AG04449 (cell line): ENCODE data around the gene CYP11A1.
A peak's percentile ranks its signal among the peaks of the same experiment; 100 is the strongest.

Experiments
- CTCF ChIA-PET: fragments of 350-600 bp; formaldehyde crosslinking; extraction: SDS; loops from one replicate; lab custom pipeline; 2021; ENCODE audit warnings: antibody characterized with exemption; lab: Yijun Ruan, JAX
- POLR2A ChIA-PET: fragments of 400-600, 350-600 bp; formaldehyde crosslinking; extraction: SDS; loops from one replicate; lab custom pipeline; 2020; ENCODE audit warnings: antibody characterized with exemption, inconsistent platforms; lab: Yijun Ruan, JAX
- DNase-seq: peaks from one replicate; pipeline ENCODE4 v3.0.0-alpha.2; 2010; ENCODE audit warnings: low read depth, low spot score
- H3K4me3 ChIP-seq: 2 replicates; pipeline ENCODE4 v1.5.1; 2011; ENCODE audit warnings: low read depth, mild to moderate bottlenecking, control low read depth, low read length
- CTCF ChIP-seq: IDR thresholded peaks from one replicate; pipeline ENCODE4 v1.5.1; 2011; ENCODE audit warnings: mild to moderate bottlenecking, moderate library complexity, low read length, control low read depth, inconsistent platforms; ENCODE audit not compliant: insufficient read depth; ENCODE audit errors: missing control alignments

CYP11A1 gene

GRCh38 chr15:74305687-74306086 is 61.8 kb downstream of the CYP11A1 start:
- CTCF ChIA-PET = interaction anchor here (1.0 to 5.8 kb wide), 5 partner anchors 8 to 185 kb away, joined by 3 to 49 read pairs (median 9); no protein-coding TSS in a partner anchor
- TF ChIP-seq CTCF = no peak
- no peak overlapping the region for H3K4me3 ChIP-seq
- POLR2A ChIA-PET = no interaction called here
- no peak for DNase-seq

- TF ChIP-seq CTCF = no peak
- ChIA-PET CTCF (interaction anchor here (1.0 to 5.8 kb wide), 13 partner anchors 9 to 332 kb away, joined by 3 to 49 read pairs (median 8); no protein-coding TSS in a partner anchor), POLR2A (no interaction called here)
- no peak for DNase-seq
- no peak overlapping the region for H3K4me3 ChIP-seq
Observed at GRCh38 chr15:74304431-74304830, 63.0 kb downstream of the CYP11A1 start.

DNA sequence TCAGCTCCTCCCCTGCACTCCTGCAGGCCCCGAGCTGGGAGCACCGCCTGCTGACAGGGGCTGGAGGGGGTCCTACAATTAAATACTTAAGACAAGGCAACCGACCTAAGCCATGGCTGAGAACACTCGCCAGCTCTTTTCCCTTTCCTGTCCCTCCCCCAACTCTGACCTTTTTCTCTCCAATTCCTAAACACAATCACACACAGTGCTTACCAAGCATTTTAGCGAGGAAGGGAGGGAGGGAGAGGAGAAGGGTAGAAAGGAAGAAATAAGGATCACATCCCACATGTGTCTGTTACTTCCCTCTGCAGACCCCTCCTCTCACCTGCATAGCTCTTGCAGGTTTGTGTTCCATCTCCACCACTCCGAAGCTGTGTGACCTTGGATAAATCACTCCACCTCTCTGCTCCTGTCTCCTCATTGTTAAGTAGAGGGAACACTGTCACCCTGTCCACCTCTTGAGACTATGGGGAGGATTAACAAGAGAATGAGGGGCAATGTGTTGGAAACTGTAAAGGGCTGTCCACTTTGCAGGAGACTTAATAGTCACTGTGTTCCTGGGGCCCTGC is 63.6 kb downstream of the CYP11A1 start:
- DNase-seq = no peak
- no peak overlapping the region for H3K4me3 ChIP-seq
- POLR2A ChIA-PET = no interaction called here
- TF ChIP-seq CTCF = no peak
- CTCF ChIA-PET = interaction anchor here (0.8 to 5.8 kb wide), 13 partner anchors 9 to 331 kb away, joined by 3 to 49 read pairs (median 7); no protein-coding TSS in a partner anchor

DNA sequence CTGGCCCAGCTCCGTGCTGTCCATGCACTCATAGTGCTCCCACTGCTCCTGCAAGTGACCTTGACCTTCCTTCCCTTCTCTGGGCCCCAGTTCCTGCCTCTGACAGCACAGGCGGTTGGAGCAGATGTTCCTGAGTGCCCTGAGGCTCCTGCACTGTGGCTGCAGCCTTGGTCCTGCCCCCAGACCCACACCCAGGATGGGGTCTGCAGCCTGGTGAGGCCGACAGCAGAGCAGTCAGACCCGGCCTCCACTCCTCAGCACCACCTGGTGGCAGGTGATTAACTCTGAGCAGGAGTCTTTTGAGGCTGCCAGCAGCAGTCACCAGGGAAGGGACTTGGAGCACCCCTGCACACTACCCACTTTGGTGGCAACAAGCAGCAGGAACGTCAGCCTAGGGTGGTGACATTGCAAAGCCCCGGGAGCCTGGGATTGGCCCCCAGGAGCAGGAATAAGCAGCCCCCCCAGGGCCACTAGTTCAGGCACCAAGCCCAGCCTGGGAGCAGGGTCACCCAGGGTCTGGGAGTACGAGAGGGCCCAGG is 64.6 kb downstream of the CYP11A1 start:
- ChIA-PET POLR2A (no interaction called here), CTCF (interaction anchor here (0.6 to 5.8 kb wide), 12 partner anchors 9 to 249 kb away, joined by 3 to 49 read pairs (median 6); no protein-coding TSS in a partner anchor)
- no peak for DNase-seq
- H3K4me3 ChIP-seq = no peak overlapping the region
- TF ChIP-seq CTCF = peak; percentile 68

- no peak for DNase-seq
- no peak for TF ChIP-seq CTCF
- CTCF ChIA-PET = interaction anchor here (0.6 to 5.8 kb wide), 9 partner anchors 8 to 248 kb away, joined by 3 to 49 read pairs (median 5); no protein-coding TSS in a partner anchor
- POLR2A ChIA-PET = interaction anchor here (0.6 kb wide), 1 partner anchor 245 kb away, joined by 3 read pairs; no protein-coding TSS in a partner anchor
- H3K4me3 ChIP-seq = no peak overlapping the region
Observed at GRCh38 chr15:74301583-74302361, 65.7 kb downstream of the CYP11A1 start.
